HL-60 (cell line): ENCODE measurements around the gene ROCK2.

Source experiments
- DNase-seq, 2 experiments: peaks; one replicate each; pipeline ENCODE4 v3.0.0-alpha.2; 2010 to 2020; ENCODE audit warnings: low read depth in 1 of 2, low spot score in 1 of 2
- H3K27ac ChIP-seq: fragments of 250-450 bp; sonication (Bioruptor Pico); replicated peaks from 2 replicates; pipeline ENCODE4 v1.5.1; 2020; ENCODE audit warnings: mild to moderate bottlenecking, moderate library complexity
- H3K27me3 ChIP-seq: fragments of 250-450 bp; sonication (Bioruptor Pico); 2 replicates; pipeline ENCODE4 v1.5.1; 2021; ENCODE audit warnings: mild to moderate bottlenecking, moderate library complexity; ENCODE audit not compliant: insufficient read depth, poor library complexity, severe bottlenecking
- H3K4me3 ChIP-seq: replicated peaks from 2 replicates; pipeline ENCODE4 v1.5.1; 2011; ENCODE audit warnings: mild to moderate bottlenecking, control low read depth, low read length; ENCODE audit not compliant: insufficient read depth
- CTCF ChIP-seq: IDR thresholded peaks from one replicate; pipeline ENCODE4 v1.5.1; 2011; ENCODE audit warnings: low read length, control low read depth, inconsistent platforms; ENCODE audit not compliant: insufficient read depth
- GABPA ChIP-seq: IDR thresholded peaks from 2 replicates; pipeline ENCODE4 v1.6.1; 2012; ENCODE audit warnings: low read depth
- POLR2AphosphoS5 ChIP-seq: IDR thresholded peaks from 2 replicates; pipeline ENCODE4 v1.6.1; 2012; ENCODE audit warnings: low read depth
- REST ChIP-seq: IDR thresholded peaks from 2 replicates; pipeline ENCODE4 v1.6.1; 2012; ENCODE audit warnings: low read depth; ENCODE audit not compliant: insufficient replicate concordance
- SPI1 ChIP-seq: IDR thresholded peaks from 2 replicates; pipeline ENCODE4 v1.6.1; 2012; ENCODE audit warnings: low read depth, mild to moderate bottlenecking, borderline replicate concordance

The ROCK2 gene

GRCh38 chr2:11134349-11134748 lies 210.1 kb downstream of the ROCK2 start:
- Histone ChIP-seq H3K27me3 (peaks cover 3% of the 10 kb centered on the region), H3K4me3 (no peak overlapping the region), H3K27ac (no peak overlapping the region)
- no peak for DNase-seq
- no peak for TF ChIP-seq POLR2AphosphoS5
- TF ChIP-seq GABPA, result no peak
- TF ChIP-seq REST, result no peak
- no peak for TF ChIP-seq SPI1
- no peak for TF ChIP-seq CTCF

GRCh38 chr2:11133936-11134320 lies 210.5 kb downstream of the ROCK2 start:
- Histone ChIP-seq H3K27ac (no peak overlapping the region), H3K27me3 (peaks cover 3% of the 10 kb centered on the region), H3K4me3 (no peak overlapping the region)
- TF ChIP-seq REST (no peak), CTCF (no peak), POLR2AphosphoS5 (no peak), SPI1 (no peak), GABPA (no peak)
- DNase-seq, result no peak

- TF ChIP-seq POLR2AphosphoS5, result no peak
- no peak for TF ChIP-seq REST
- no peak for TF ChIP-seq GABPA
- TF ChIP-seq CTCF, result no peak
- TF ChIP-seq SPI1, result no peak
- DNase-seq, result no peak
- Histone ChIP-seq H3K27ac (peak overlapping the region; percentile 37), H3K27me3 (peaks cover 3% of the 10 kb centered on the region), H3K4me3 (no peak overlapping the region; the same call in 1 of the 2 replicates)
These were observed 211.0 kb downstream of the ROCK2 start for GRCh38 chr2:11133238-11133935.
